HCEC 1CT (cell line): ENCODE measurements around the gene SETD3.

Source experiments
- DNase-seq: peaks from one replicate; pipeline ENCODE4 v3.0.0-alpha.2; 2017

The SETD3 gene

DNA sequence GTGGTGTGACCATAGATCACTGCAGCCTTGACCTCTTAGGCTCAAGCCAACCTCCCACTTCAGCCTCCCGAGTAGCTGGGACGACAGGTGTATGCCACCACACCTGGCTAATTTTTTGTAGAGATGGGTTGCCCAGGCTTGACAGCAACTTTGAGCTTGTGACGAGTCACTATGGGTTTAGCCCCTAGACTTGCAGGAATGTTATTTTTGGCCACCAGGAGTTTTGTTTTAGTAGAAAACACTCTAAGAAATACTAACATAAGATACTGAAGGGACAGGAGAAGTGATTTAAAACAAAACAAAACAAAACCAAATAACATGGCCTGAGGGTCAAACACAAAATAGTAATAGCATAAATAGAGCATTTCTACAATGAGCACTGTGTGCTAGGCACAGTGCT is 26.4 kb downstream of the SETD3 start:
- DNase-seq: no peak

GRCh38 chr14:99452968-99453367 is 27.7 kb downstream of the SETD3 start:
- DNase-seq: no peak

- no peak for DNase-seq
Observed at GRCh38 chr14:99451234-99451633, 29.4 kb downstream of the SETD3 start.

- DNase-seq: no peak
Observed at GRCh38 chr14:99450266-99450665, 30.4 kb downstream of the SETD3 start.

- DNase-seq: no peak
Observed at GRCh38 chr14:99447739-99448138, 32.9 kb downstream of the SETD3 start.

- no peak for DNase-seq
Observed at GRCh38 chr14:99445931-99446330, 34.7 kb downstream of the SETD3 start.

- no peak for DNase-seq
Observed at GRCh38 chr14:99441918-99442317, 38.7 kb downstream of the SETD3 start.

GRCh38 chr14:99441157-99441870 is 39.3 kb downstream of the SETD3 start:
- DNase-seq: peak; percentile 7

GRCh38 chr14:99440278-99440677 is 40.4 kb downstream of the SETD3 start:
- no peak for DNase-seq

DNA sequence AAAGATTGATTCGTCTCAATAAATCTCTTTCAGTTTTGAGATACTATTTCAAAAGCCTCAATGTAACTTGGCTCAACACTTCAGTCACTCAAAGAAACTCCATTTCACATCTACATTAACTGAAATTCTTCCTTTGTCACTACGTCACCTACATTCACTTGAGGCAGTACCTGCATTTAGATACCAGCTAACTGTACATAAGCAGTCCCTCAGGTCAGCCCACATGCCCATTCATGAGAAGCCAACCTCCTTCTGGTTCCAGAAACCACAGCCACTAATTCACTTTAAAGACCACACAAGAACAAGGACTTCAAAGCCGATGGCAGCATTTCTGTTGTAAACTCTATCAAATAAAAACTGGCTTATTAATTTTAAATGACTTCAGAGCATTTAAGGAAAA is 43.0 kb downstream of the SETD3 start:
- DNase-seq: no peak

DNA sequence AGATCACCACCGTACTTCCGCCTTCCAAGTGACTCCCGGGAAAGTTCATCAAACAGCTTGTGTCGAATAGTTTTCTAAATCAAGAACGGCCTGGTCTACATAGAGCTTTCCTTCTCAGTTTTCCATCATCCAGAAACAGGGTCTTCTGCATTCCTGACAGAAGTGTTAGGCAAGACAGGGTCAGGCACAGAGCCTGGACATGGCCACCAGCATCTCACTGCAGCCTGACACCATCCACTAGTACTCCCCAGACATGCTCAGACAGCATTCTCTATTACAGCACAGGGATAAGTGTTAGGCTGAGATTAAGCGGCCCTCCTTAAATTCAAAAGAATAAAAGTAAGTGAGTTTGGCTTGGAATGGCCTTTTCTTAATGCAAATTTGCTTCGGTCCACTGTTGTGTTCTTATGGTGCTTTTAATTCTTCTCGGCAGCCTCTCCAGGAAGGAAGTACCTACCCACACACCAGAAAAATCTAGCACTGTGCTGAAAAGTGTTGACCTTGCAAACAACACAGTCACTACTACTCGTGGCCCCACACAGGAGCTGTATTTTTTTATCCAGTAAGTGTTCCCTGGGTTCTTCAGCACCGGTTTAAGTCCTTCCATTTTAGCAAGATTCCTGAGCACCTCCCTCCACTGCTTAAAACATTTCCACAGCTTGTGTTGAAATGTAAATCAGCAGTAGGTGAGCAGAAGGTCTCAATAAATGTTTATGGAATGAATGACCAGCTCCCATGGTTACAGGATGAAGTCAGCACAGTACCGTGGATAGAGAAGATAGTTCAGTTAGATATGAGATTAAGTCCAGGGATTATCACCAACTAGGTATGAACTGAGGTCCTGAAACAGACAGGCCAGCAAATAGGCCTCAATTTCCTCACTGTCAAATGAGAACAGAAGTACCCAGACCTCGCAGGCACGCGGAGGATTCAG is 44.1 kb downstream of the SETD3 start:
- DNase-seq: no peak

DNA sequence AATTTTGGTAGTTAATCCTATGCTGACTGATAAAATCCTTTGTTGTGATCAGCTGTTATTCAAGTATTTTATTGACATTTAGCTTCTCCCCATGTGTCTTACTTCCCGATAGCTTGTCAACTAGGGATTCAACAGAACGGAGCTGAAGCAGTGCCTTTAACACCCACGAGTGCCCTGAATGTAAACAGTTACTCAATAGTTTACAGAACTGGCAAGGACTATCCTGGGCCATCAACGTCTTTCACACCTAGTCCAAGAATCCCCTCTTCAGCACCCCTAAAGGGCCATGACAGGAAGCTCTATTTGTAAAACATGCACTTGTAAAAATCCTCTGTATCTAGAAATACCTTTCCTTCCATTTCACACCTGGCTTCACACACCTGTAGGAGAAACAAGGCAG is 45.3 kb downstream of the SETD3 start:
- no peak for DNase-seq

GRCh38 chr14:99432485-99432884 is 48.2 kb downstream of the SETD3 start:
- no peak for DNase-seq

GRCh38 chr14:99431986-99432385 is 48.7 kb downstream of the SETD3 start:
- no peak for DNase-seq

GRCh38 chr14:99430491-99430890 is 50.2 kb downstream of the SETD3 start:
- no peak for DNase-seq

- no peak for DNase-seq
Observed at GRCh38 chr14:99427632-99428300, 52.9 kb downstream of the SETD3 start.

DNA sequence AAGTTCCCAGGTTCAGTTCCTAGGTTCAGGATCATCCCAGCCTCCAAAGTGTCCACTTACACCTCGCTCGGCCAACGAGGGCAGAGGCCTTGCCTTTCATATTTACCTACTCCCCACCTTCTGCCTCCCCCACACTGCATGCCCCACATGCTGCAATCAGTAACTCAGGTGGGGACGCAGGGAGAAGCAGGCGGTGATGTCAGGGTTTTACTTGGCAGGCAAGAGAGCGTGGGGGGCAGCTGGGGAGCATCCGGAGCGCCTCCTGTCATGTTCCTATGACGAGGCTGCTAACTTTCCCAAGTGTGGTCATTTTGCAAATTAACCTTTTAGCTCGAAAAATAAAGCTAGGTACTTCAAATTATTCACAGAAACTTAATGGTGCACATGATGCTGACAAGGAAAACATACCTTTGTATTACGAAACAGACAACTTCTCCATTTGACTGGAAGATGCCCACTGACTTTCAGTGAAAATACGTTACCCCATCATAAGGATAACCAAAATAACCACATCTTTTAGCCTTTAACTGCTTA is 53.8 kb downstream of the SETD3 start:
- DNase-seq: no peak

- DNase-seq: no peak
Observed at GRCh38 chr14:99426265-99426664, 54.4 kb downstream of the SETD3 start.

GRCh38 chr14:99425272-99425681 is 55.4 kb downstream of the SETD3 start:
- DNase-seq: no peak

GRCh38 chr14:99424306-99424877 is 56.3 kb downstream of the SETD3 start:
- no peak for DNase-seq

- no peak for DNase-seq
Observed at GRCh38 chr14:99423434-99423833, 57.2 kb downstream of the SETD3 start.

DNA sequence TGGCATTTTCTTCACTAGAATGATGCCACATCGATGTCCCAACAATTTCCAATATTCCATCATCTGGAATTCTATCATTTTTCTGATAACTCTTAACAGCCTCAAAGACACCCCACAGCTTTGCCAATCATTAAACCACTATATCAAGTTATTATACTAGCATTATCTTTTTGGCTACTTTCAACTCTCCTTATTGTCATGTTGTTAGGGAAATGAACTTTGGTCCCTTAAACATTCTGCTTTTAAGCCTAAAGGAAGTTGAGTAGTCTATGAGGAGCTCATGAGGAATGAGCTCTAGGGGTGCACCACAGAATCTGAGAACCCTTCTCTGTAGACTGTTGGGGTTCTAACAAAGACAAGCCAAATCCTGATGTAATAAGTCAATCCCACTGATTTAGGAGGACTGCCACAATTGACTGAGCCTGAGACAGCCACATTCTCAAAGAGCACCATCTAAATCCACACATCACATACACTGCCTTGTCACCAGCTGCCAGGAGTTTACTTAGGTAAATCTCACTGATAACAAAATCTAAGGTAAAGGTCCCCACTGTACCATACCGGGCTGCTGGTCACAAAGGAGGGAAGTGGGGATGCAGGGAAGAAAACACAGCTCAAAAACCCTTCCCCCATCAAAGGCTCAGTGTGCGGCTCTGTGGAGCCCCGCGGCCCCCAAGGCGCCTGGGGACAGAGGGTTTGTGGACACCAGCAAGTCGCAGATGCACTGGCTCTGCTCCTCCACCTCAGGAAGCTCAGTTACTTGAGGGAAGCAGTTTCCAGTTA is 58.2 kb downstream of the SETD3 start:
- DNase-seq: no peak
